ENCODE data around the gene ZMIZ1. TPM values are rescaled to one million over a fixed set of nuclear protein-coding genes. Genes with fewer than 3 reads are reported as not detected.
A peak's percentile ranks its signal among the peaks of the same experiment; 100 is the strongest.

Gene ZMIZ1
- polyA plus RNA-seq, 1 experiment: 7.6 TPM

DNA sequence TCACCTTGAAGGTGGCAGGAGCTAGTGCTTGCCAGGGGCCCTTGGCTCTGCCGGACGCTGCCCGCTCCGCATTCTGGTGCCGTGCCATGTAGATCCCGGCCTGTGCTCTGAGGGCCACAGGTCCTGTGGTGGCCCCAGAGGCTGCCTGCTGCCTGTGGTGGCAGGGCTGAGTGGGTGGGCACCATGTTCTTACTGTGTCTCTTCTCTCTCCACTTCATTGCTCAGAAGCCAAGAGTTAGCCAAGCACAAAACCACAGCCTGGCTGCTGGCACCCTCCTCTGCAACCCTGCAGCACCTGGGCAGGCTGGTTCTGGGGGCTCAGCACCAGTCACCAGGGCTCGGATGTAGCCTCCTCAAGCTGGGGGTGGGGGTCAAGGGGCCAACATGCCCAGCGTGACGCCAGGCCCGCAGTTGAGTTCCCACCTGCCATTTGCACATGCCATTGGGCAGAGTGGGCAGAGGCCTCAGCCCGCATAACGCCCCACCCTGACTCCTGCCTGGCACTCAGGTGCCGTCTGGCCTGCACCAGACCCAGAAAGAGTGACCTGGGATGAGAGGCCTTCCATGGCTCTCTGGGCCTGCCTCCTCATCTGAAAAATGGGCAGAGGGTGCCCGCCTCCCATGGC, 16.3 kb downstream of the ZMIZ1 start:
- POLR2A ChIA-PET: no interaction called here
- H3K9me3 ChIP-seq (ENCODE audit: control insufficient read depth, insufficient read depth, low read length): no peaks in the 10 kb centered on the region; the same call in 1 of the 2 replicates
- CTCF ChIA-PET: interaction anchor here (0.9 to 1.0 kb wide), 2 partner anchors 9 to 111 kb away, joined by 3 to 4 read pairs; no protein-coding TSS in a partner anchor
- DNase-seq (ENCODE audit: low read depth, low spot score): no peak
- no peak overlapping the region for H3K4me3 ChIP-seq (ENCODE audit: low read depth, low read length)
- H3K27ac ChIP-seq (ENCODE audit: low read depth, low read length): no peak overlapping the region
- no peaks in the 10 kb centered on the region for H3K27me3 ChIP-seq (ENCODE audit: control insufficient read depth, insufficient read depth, low read length)
- no peak for TF ChIP-seq CTCF (IDR thresholded peaks at IDR 0.05; ENCODE audit: low read depth, low read length)

DNA sequence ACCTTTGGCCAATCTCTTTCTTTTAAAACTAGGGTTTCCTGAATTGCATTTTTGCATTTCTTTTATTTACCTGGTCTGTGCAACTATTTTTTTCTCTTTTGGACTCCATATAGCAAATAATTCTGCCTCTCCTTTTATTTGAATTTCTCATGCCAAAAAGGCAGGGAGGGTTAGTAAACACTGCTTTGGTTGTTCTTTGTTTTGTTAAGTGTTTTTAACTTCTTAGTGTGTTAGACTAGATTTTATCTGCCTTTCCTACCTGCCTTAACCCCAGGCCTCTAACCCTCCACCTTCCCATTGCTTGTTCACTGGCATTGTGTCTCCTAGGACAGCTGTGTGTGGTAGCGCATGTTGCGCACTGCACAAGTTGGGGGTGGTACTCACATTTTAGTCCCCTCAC, 18.1 kb downstream of the ZMIZ1 start:
- POLR2A ChIA-PET: no interaction called here
- Histone ChIP-seq H3K27me3 (ENCODE audit: control insufficient read depth, insufficient read depth, low read length) (no peaks in the 10 kb centered on the region), H3K9me3 (ENCODE audit: control insufficient read depth, insufficient read depth, low read length) (no peaks in the 10 kb centered on the region; the same call in 1 of the 2 replicates), H3K27ac (ENCODE audit: low read depth, low read length) (no peak overlapping the region), H3K4me3 (ENCODE audit: low read depth, low read length) (no peak overlapping the region)
- TF ChIP-seq CTCF (IDR thresholded peaks at IDR 0.05; ENCODE audit: low read depth, low read length): no peak
- DNase-seq (ENCODE audit: low read depth, low spot score): no peak
- CTCF ChIA-PET: no interaction called here

DNA sequence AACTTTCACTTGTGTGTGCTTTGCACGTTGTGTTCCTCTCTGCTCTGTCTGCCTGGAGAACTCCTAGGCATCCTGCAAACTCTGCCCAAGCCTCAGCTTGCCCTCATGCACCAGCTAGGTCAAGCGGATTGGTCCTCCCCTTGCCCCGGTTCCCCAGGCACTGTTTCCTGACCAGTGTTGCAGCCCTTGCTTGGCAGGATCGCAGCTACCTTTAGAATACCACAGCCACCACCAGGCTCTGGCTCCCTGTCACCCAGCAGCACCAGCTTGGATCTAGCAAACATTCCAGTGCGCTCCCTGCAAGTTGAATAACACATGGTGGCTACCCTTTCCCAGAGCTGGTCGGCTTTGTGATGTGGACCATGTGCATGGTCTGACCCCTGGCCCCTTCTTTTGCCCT, 19.0 kb downstream of the ZMIZ1 start:
- ChIA-PET CTCF (interaction anchor here (0.9 kb wide), 1 partner anchor 108 kb away, joined by 5 read pairs; no protein-coding TSS in a partner anchor), POLR2A (no interaction called here)
- Histone ChIP-seq H3K9me3 (ENCODE audit: control insufficient read depth, insufficient read depth, low read length) (no peaks in the 10 kb centered on the region; the same call in 1 of the 2 replicates), H3K27me3 (ENCODE audit: control insufficient read depth, insufficient read depth, low read length) (no peaks in the 10 kb centered on the region), H3K27ac (ENCODE audit: low read depth, low read length) (no peak overlapping the region), H3K4me3 (ENCODE audit: low read depth, low read length) (no peak overlapping the region)
- TF ChIP-seq CTCF (IDR thresholded peaks at IDR 0.05; ENCODE audit: low read depth, low read length): no peak
- DNase-seq (ENCODE audit: low read depth, low spot score): no peak

GRCh38 chr10:79088176-79088575, 19.4 kb downstream of the ZMIZ1 start:
- no peak for DNase-seq (ENCODE audit: low read depth, low spot score)
- ChIA-PET POLR2A (interaction anchor here (0.6 kb wide), 1 partner anchor 21 kb away, joined by 3 read pairs; no protein-coding TSS in a partner anchor), CTCF (interaction anchor here (0.9 kb wide), 1 partner anchor 108 kb away, joined by 5 read pairs; no protein-coding TSS in a partner anchor)
- Histone ChIP-seq H3K4me3 (ENCODE audit: low read depth, low read length) (no peak overlapping the region), H3K9me3 (ENCODE audit: control insufficient read depth, insufficient read depth, low read length) (no peaks in the 10 kb centered on the region), H3K27me3 (ENCODE audit: control insufficient read depth, insufficient read depth, low read length) (no peaks in the 10 kb centered on the region), H3K27ac (ENCODE audit: low read depth, low read length) (no peak overlapping the region)
- no peak for TF ChIP-seq CTCF (IDR thresholded peaks at IDR 0.05; ENCODE audit: low read depth, low read length)

GRCh38 chr10:79088613-79089355, 20.0 kb downstream of the ZMIZ1 start:
- CTCF ChIA-PET: interaction anchor here (0.9 to 1.3 kb wide), 2 partner anchors 107 kb away, joined by 4 to 5 read pairs; no protein-coding TSS in a partner anchor

More at GRCh38 chr10:79088613-79089355, 20.0 kb downstream of the ZMIZ1 start:
- Histone ChIP-seq H3K9me3 (ENCODE audit: control insufficient read depth, insufficient read depth, low read length) (no peaks in the 10 kb centered on the region), H3K4me3 (ENCODE audit: low read depth, low read length) (no peak overlapping the region), H3K27me3 (ENCODE audit: control insufficient read depth, insufficient read depth, low read length) (no peaks in the 10 kb centered on the region), H3K27ac (ENCODE audit: low read depth, low read length) (peak overlapping the region; percentile 11)
- DNase-seq (ENCODE audit: low read depth, low spot score): no peak
- POLR2A ChIA-PET: interaction anchor here (0.6 kb wide), 1 partner anchor 21 kb away, joined by 3 read pairs; no protein-coding TSS in a partner anchor
- no peak for TF ChIP-seq CTCF (IDR thresholded peaks at IDR 0.05; ENCODE audit: low read depth, low read length)
